HUES48 (cell line): ENCODE data around the gene CMTM4.
"Not testable (repeated sequence)": the region's sequence is repeated elsewhere in the genome, so short reads cannot be mapped to it uniquely, and the experiment has no call there.

Experiments
- H3K27ac ChIP-seq: one replicate; pipeline ENCODE4 v1.7.0; 2013; ENCODE audit warnings: low read depth, low read length, inconsistent platforms
- H3K27me3 ChIP-seq: 2 replicates; pipeline ENCODE4 v1.6.1; 2013; ENCODE audit warnings: mild to moderate bottlenecking, low read length; ENCODE audit not compliant: control insufficient read depth, insufficient read depth
- H3K36me3 ChIP-seq: 2 replicates; pipeline ENCODE4 v1.6.1; 2013; ENCODE audit warnings: low read length; ENCODE audit not compliant: control insufficient read depth, insufficient read depth
- H3K4me1 ChIP-seq: 2 replicates; pipeline ENCODE4 v1.6.1; 2013; ENCODE audit warnings: mild to moderate bottlenecking, low read length; ENCODE audit not compliant: control insufficient read depth, insufficient read depth
- H3K4me3 ChIP-seq: 2 replicates; pipeline ENCODE4 v1.5.1; 2013; ENCODE audit warnings: mild to moderate bottlenecking, low read depth, low read length
- H3K9ac ChIP-seq: 2 replicates; pipeline ENCODE4 v1.6.1; 2013; ENCODE audit warnings: mild to moderate bottlenecking, low read depth, low read length, moderate library complexity
- H3K9me3 ChIP-seq: 2 replicates; pipeline ENCODE4 v1.6.1; 2013; ENCODE audit warnings: low read length; ENCODE audit not compliant: control insufficient read depth, insufficient read depth

The CMTM4 gene

GRCh38 chr16:66690106-66690847, 6.3 kb downstream of the CMTM4 start:
- peaks cover 25% of the 10 kb centered on the region for H3K4me1 ChIP-seq
- no peaks in the 10 kb centered on the region for H3K27me3 ChIP-seq
- H3K36me3 ChIP-seq = no peaks in the 10 kb centered on the region
- H3K9ac ChIP-seq = no peak overlapping the region
- no peak overlapping the region for H3K4me3 ChIP-seq
- H3K9me3 ChIP-seq = no peaks in the 10 kb centered on the region
- no peak overlapping the region for H3K27ac ChIP-seq

GRCh38 chr16:66689282-66689681, 7.3 kb downstream of the CMTM4 start:
- Histone ChIP-seq H3K9me3 (no peaks in the 10 kb centered on the region), H3K36me3 (no peaks in the 10 kb centered on the region), H3K27ac (no peak overlapping the region), H3K4me3 (no peak overlapping the region), H3K9ac (no peak overlapping the region), H3K27me3 (no peaks in the 10 kb centered on the region), H3K4me1 (peaks cover 19% of the 10 kb centered on the region)

- Histone ChIP-seq H3K27ac (no peak overlapping the region), H3K9me3 (no peaks in the 10 kb centered on the region), H3K36me3 (no peaks in the 10 kb centered on the region), H3K9ac (no peak overlapping the region), H3K4me3 (no peak overlapping the region), H3K27me3 (no peaks in the 10 kb centered on the region), H3K4me1 (peaks cover 15% of the 10 kb centered on the region)
These were observed 8.5 kb downstream of the CMTM4 start for GRCh38 chr16:66687906-66688625.

GRCh38 chr16:66685501-66686115, 10.9 kb downstream of the CMTM4 start:
- H3K27me3 ChIP-seq, H3K27ac ChIP-seq, H3K9me3 ChIP-seq, H3K4me1 ChIP-seq, H3K4me3 ChIP-seq, H3K9ac ChIP-seq, H3K36me3 ChIP-seq: not testable (repeated sequence)

- Histone ChIP-seq H3K27ac (no peak overlapping the region), H3K9ac (no peak overlapping the region)
These were observed 14.3 kb downstream of the CMTM4 start for GRCh38 chr16:66682271-66682670.

GRCh38 chr16:66681676-66682075, 14.9 kb downstream of the CMTM4 start:
- H3K27ac ChIP-seq = no peak overlapping the region
- H3K9me3 ChIP-seq = no peaks in the 10 kb centered on the region
- H3K27me3 ChIP-seq = no peaks in the 10 kb centered on the region
- H3K4me3 ChIP-seq = no peak overlapping the region
- H3K4me1 ChIP-seq = 0 out of 2 replicates have a peak, but pooled peaks cover 3% of the 10 kb centered on the region
- no peak overlapping the region for H3K9ac ChIP-seq
- H3K36me3 ChIP-seq = peaks cover 9% of the 10 kb centered on the region; the same call in 1 of the 2 replicates

More at GRCh38 chr16:66682271-66682670, 14.3 kb downstream of the CMTM4 start:
- Histone ChIP-seq H3K4me3 (no peak overlapping the region), H3K27me3 (no peaks in the 10 kb centered on the region), H3K9me3 (no peaks in the 10 kb centered on the region), H3K4me1 (no peaks in the 10 kb centered on the region), H3K36me3 (peaks cover 9% of the 10 kb centered on the region; the same call in 1 of the 2 replicates)

GRCh38 chr16:66678337-66678736, 18.2 kb downstream of the CMTM4 start:
- Histone ChIP-seq H3K4me1 (0 out of 2 replicates have a peak, but pooled peaks cover 3% of the 10 kb centered on the region), H3K36me3 (peaks cover 9% of the 10 kb centered on the region; the same call in 1 of the 2 replicates), H3K27me3 (no peaks in the 10 kb centered on the region), H3K27ac (no peak overlapping the region), H3K9me3 (no peaks in the 10 kb centered on the region), H3K9ac (no peak overlapping the region), H3K4me3 (no peak overlapping the region)

- H3K27ac ChIP-seq = no peak overlapping the region
These were observed 18.7 kb downstream of the CMTM4 start for GRCh38 chr16:66677836-66678235.

GRCh38 chr16:66677179-66677578, 19.4 kb downstream of the CMTM4 start:
- Histone ChIP-seq H3K36me3 (peaks cover 9% of the 10 kb centered on the region; the same call in 1 of the 2 replicates), H3K27ac (no peak overlapping the region), H3K9me3 (no peaks in the 10 kb centered on the region), H3K4me1 (0 out of 2 replicates have a peak, but pooled peaks cover 3% of the 10 kb centered on the region), H3K27me3 (no peaks in the 10 kb centered on the region), H3K9ac (no peak overlapping the region), H3K4me3 (no peak overlapping the region)

More at GRCh38 chr16:66677836-66678235, 18.7 kb downstream of the CMTM4 start:
- peaks cover 9% of the 10 kb centered on the region; the same call in 1 of the 2 replicates for H3K36me3 ChIP-seq
- H3K4me3 ChIP-seq = no peak overlapping the region
- H3K9me3 ChIP-seq = no peaks in the 10 kb centered on the region
- no peaks in the 10 kb centered on the region for H3K27me3 ChIP-seq
- 0 out of 2 replicates have a peak, but pooled peaks cover 3% of the 10 kb centered on the region for H3K4me1 ChIP-seq
- H3K9ac ChIP-seq = no peak overlapping the region

- Histone ChIP-seq H3K27ac (no peak overlapping the region), H3K4me1 (0 out of 2 replicates have a peak, but pooled peaks cover 3% of the 10 kb centered on the region), H3K9ac (no peak overlapping the region), H3K27me3 (no peaks in the 10 kb centered on the region), H3K36me3 (peaks cover 9% of the 10 kb centered on the region; the same call in 1 of the 2 replicates), H3K4me3 (no peak overlapping the region), H3K9me3 (no peaks in the 10 kb centered on the region)
These were observed 19.9 kb downstream of the CMTM4 start for GRCh38 chr16:66676599-66676998.
